ENCODE measurements around the gene STUM.

STUM gene

GRCh38 chr1:226545836-226546596 is 2.5 kb upstream of the STUM start:
- no peak for DNase-seq
- TF ChIP-seq GATA1 (IDR thresholded peaks at IDR 0.05; ENCODE audit: low read depth, low read length) (no peak), POLR2A (IDR thresholded peaks at IDR 0.05; ENCODE audit: low read length) (no peak)

GRCh38 chr1:226546926-226547325 is 1.6 kb upstream of the STUM start:
- TF ChIP-seq POLR2A (IDR thresholded peaks at IDR 0.05; ENCODE audit: low read length) (no peak), GATA1 (IDR thresholded peaks at IDR 0.05; ENCODE audit: low read depth, low read length) (no peak)
- DNase-seq: no peak

GRCh38 chr1:226547754-226548191 is 791 bp upstream of the STUM start:
- DNase-seq: peak; percentile 68 to 74
- TF ChIP-seq GATA1 (IDR thresholded peaks at IDR 0.05; ENCODE audit: low read depth, low read length): no peak

GRCh38 chr1:226549094-226549936 is 751 bp downstream of the STUM start:
- DNase-seq: no peak
- TF ChIP-seq GATA1 (IDR thresholded peaks at IDR 0.05; ENCODE audit: low read depth, low read length): no peak
- TF ChIP-seq POLR2A (IDR thresholded peaks at IDR 0.05; ENCODE audit: low read length): no peak

GRCh38 chr1:226549937-226550671 is 1.5 kb downstream of the STUM start:
- peak in 1 of 2 experiments; percentile 40 for DNase-seq
- no peak for TF ChIP-seq POLR2A (IDR thresholded peaks at IDR 0.05; ENCODE audit: low read length)
- TF ChIP-seq GATA1 (IDR thresholded peaks at IDR 0.05; ENCODE audit: low read depth, low read length): no peak

GRCh38 chr1:226550672-226551041 is 2.1 kb downstream of the STUM start:
- TF ChIP-seq POLR2A (IDR thresholded peaks at IDR 0.05; ENCODE audit: low read length) (no peak), GATA1 (IDR thresholded peaks at IDR 0.05; ENCODE audit: low read depth, low read length) (no peak)
- no peak for DNase-seq

GRCh38 chr1:226551299-226551698 is 2.7 kb downstream of the STUM start:
- TF ChIP-seq POLR2A (IDR thresholded peaks at IDR 0.05; ENCODE audit: low read length) (no peak), GATA1 (IDR thresholded peaks at IDR 0.05; ENCODE audit: low read depth, low read length) (no peak)
- DNase-seq: no peak

- no peak for DNase-seq
- TF ChIP-seq POLR2A (IDR thresholded peaks at IDR 0.05; ENCODE audit: low read length): no peak
These were observed 3.5 kb downstream of the STUM start for GRCh38 chr1:226552061-226552460.

GRCh38 chr1:226553266-226553923 is 4.8 kb downstream of the STUM start:
- TF ChIP-seq GATA1 (IDR thresholded peaks at IDR 0.05; ENCODE audit: low read depth, low read length): no peak
- no peak for TF ChIP-seq POLR2A (IDR thresholded peaks at IDR 0.05; ENCODE audit: low read length)
- DNase-seq: no peak

GRCh38 chr1:226553924-226554282 is 5.3 kb downstream of the STUM start:
- TF ChIP-seq GATA1 (IDR thresholded peaks at IDR 0.05; ENCODE audit: low read depth, low read length) (no peak), POLR2A (IDR thresholded peaks at IDR 0.05; ENCODE audit: low read length) (no peak)
- DNase-seq: no peak

- no peak for DNase-seq
- TF ChIP-seq GATA1 (IDR thresholded peaks at IDR 0.05; ENCODE audit: low read depth, low read length): no peak
- TF ChIP-seq POLR2A (IDR thresholded peaks at IDR 0.05; ENCODE audit: low read length): no peak
These were observed 6.5 kb downstream of the STUM start for GRCh38 chr1:226555092-226555491.

GRCh38 chr1:226557424-226557823 is 8.9 kb downstream of the STUM start:
- TF ChIP-seq GATA1 (IDR thresholded peaks at IDR 0.05; ENCODE audit: low read depth, low read length) (no peak), POLR2A (IDR thresholded peaks at IDR 0.05; ENCODE audit: low read length) (no peak)
- no peak for DNase-seq

GRCh38 chr1:226558036-226558650 is 9.6 kb downstream of the STUM start:
- no peak for DNase-seq
- no peak for TF ChIP-seq GATA1 (IDR thresholded peaks at IDR 0.05; ENCODE audit: low read depth, low read length)
- no peak for TF ChIP-seq POLR2A (IDR thresholded peaks at IDR 0.05; ENCODE audit: low read length)

All from erythroblast (primary cell).